GM12874 (cell line): ENCODE results near the gene PLEKHM2.

ENCODE experiments used
- CTCF ChIP-seq: IDR thresholded peaks from 2 replicates; pipeline ENCODE4 v1.5.1; 2011; ENCODE audit warnings: low read depth, mild to moderate bottlenecking, control low read depth, low read length, moderate library complexity; ENCODE audit not compliant: insufficient read depth

The PLEKHM2 gene

GRCh38 chr1:15723631-15724246 is 39.6 kb downstream of the PLEKHM2 start:
- TF ChIP-seq CTCF: no peak

GRCh38 chr1:15724949-15725880 is 41.1 kb downstream of the PLEKHM2 start:
- no peak for TF ChIP-seq CTCF

- TF ChIP-seq CTCF: no peak
Observed at GRCh38 chr1:15726508-15726907, 42.4 kb downstream of the PLEKHM2 start.

GRCh38 chr1:15727021-15727420 is 42.9 kb downstream of the PLEKHM2 start:
- no peak for TF ChIP-seq CTCF

- TF ChIP-seq CTCF: no peak
Observed at GRCh38 chr1:15727424-15727823, 43.3 kb downstream of the PLEKHM2 start.

- no peak for TF ChIP-seq CTCF
Observed at GRCh38 chr1:15727866-15728534, 43.9 kb downstream of the PLEKHM2 start.
